GM18861 (cell line): ENCODE measurements around the gene SCGB1A1.
"Not testable (repeated sequence)": the region's sequence is repeated elsewhere in the genome, so short reads cannot be mapped to it uniquely, and the experiment has no call there.

ENCODE experiments used
- ATAC-seq: cut with Tn5 transposase; IDR thresholded peaks from one replicate; pipeline ENCODE4 v1.9.1; 2021; ENCODE audit not compliant: unreplicated experiment

Gene SCGB1A1

DNA sequence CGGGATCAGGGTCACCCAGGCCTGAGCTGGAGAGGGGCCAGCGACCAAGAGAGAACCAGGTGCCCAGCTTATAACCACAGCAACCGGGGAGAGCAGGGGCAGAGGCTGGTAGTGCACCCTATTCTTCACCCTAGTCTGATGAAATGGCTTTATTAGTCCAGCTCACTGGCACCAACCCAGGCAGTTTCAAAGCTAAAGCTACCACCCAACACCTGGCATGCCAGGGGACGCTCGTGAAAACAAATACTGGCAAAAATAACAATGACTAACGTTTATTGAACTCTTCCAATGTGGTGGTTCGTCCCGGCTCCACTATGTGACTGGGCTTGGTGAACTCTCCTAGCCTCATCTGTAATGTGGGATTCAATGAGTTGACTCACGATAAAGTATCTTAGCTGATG is 30.6 kb downstream of the SCGB1A1 start:
- ATAC-seq, result no peak

DNA sequence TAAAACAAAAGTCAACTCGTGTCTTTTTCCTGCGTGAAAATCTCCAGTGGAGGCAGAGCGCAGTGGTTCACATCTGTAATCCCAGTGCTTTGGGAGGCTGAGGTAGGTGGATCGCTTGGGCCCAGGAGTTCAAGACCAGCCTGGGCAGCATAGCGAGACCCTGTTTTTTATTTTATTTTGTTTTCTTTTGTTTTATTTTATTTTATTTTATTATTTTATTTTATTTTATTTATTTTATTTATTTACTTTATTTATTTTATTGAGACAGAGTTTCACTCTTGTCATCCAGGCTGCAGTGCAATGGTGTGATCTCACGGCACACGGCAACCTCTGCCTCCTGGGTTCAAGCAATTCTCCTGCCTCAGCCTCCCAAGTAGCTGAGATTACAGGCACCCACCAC is 31.1 kb downstream of the SCGB1A1 start:
- not testable (repeated sequence) for ATAC-seq

DNA sequence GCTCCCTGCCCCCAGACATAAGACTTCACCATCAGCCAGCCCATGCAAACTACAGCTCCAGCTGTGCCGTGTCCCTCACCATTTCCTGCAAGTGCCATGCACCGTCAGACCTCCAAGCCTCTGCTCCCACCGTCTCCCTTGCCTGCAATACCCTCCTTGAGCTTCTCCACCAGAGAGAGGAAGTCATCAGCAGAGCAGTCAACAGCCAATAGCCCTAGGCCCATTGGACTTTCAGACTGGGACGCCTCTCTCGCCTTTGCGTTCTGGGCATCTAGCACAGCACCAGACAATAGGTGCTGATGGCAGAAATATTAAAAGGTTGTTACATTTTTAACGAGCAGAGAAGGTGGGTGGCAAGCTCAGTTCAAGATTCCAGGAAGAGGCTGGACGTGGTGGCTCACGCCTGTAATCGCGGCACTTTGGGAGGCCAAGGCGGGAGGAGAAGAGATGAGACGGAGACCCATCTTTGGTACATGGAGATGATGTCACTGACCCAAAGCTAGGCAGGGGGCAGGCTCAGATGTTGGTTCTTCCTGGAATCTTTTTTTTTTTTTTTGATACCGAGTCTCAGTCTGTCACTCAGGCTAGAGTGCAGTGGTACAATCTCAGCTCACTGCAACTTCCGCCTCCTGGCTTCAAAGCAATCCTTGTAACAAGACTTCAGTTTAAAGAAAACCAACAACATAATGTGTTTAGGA is 31.9 kb downstream of the SCGB1A1 start:
- ATAC-seq, result no peak

DNA sequence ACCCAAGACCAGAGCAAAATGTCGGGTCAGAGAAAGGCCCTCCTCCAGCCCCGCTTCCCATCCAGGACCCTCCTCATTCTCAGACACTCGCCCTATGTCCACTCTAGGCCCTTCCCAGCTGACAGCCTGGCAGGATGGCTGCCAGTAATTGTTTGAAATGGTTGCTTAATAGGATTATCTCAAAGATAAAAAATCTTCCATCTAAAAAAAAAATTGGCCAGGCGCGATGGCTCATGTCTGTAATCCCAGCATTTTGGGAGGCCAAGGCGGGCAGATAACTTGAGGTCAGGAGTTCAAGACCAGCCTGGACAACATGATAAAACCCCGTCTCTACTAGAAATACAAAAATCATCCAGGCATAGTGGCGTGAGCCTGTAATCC is 32.4 kb downstream of the SCGB1A1 start:
- ATAC-seq, result no peak

DNA sequence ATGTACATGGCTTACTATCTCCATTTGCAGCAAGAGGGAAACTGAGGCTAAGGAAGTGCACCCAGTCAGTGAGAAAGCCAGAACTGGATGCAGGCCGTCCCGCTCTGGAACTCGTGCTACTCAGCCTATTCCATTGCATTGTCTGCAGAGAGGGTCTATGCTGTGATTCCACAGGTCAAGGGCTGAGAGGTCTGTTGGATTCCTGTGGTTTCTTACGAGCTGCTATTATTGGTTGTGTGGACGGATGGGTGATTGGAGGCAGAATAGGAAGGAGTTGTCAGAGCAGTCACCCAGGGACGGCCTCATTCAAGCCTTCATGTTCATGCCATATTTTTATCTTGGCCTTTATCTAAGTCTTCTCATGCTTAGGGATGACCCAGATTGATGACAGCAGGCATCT is 33.4 kb downstream of the SCGB1A1 start:
- no peak for ATAC-seq

DNA sequence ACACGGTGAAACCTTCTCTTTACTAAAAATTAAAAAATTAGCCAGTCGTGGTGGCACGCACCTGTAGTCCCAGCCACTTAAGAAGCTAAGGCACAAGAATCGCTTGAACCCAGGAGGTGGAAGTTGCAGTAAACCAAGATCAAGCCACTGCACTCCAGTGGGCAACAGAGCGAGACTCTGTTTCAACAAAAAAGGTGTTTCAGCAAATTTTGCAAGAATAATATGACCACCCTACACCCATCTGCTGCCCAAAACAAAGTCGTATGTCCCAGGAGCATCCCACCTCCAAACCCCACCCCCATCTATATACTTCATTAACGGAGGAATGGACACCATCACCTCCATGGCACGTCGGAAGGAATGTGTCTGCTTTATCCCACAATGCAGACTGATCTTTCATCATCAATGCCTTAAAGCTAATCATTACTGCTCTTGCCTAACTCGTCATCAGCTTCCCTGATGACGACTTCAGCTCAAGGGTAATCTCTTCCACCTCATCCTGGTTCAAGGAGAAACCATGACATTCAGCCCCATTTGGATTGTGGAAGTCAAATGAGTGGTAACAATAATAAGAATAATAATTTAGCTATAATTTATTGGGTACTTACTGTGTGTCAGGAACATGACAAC is 34.1 kb downstream of the SCGB1A1 start:
- ATAC-seq, result no peak

DNA sequence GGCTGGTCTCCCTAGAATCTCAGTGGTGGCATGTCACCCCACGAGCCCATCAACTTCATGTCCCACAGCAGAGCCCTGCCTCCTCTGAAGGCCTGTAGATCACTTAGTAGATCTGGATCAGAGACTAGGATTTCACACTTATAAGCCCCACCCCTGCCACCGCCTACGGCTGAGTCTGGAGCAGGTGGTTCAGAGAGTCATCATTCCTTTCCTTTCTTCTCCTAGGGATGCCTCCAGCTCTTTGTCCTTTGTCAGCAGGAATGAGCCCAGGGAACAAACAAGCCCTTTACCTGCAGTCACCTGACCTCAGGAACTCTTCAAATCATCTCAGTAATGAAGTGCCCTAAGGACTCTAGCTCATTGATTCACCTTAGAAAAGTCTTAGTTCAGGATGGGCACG is 37.8 kb downstream of the SCGB1A1 start:
- no peak for ATAC-seq

DNA sequence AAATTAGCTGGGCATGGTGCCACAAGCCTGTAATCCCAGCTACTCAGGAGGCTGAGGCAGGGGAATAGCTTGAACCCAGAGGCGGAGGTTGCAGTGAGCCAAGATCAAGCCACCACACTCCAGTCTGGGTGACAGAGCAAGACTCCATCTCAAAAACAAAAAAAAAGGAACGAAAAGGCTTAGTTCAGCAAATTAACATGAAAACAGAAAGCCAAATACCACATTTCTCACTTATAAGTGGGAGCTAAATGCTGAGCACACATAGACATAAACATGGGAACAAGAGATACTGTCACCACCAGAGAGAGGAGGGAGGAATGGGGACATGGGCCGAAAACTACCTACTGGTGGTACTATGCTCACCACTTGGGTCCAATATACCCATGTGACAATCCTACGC is 38.6 kb downstream of the SCGB1A1 start:
- no peak for ATAC-seq

DNA sequence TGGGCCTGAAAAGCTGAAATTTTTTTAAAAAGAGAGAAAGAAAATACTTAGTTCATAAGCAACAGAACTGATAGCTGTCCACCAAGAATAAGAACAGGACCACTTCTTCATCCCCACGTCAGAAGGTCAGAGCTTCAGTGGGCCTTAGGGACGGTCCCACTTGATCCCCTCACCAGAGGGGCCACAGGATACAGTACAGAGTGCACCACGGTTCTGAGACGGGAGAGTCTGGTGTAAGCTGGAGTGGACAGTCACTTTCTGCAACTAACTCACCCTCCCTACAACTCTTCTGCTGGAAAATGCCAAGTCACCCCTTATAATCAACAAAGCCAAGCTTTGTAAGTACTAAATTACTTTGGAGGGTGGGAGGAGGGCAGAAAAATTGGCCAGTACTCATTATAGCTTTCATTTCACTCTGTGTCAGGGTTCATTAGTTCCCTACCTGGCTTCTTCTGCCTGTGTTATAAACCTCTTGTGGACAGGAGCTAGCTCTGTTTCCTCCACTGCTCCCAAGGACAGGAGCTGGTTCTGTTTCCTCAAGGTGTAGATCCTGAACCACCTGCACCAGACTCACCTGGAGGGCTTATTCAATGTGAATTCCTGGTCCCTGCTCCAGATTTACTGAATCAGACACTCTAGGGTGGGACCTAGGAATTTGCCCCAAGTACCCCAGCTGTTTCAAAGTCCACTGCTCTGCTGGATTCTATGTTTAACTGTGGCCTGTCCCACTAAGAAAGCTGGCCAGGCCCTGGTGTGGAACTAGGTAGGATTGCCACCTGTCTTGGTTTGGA is 39.6 kb downstream of the SCGB1A1 start:
- ATAC-seq, result no peak

DNA sequence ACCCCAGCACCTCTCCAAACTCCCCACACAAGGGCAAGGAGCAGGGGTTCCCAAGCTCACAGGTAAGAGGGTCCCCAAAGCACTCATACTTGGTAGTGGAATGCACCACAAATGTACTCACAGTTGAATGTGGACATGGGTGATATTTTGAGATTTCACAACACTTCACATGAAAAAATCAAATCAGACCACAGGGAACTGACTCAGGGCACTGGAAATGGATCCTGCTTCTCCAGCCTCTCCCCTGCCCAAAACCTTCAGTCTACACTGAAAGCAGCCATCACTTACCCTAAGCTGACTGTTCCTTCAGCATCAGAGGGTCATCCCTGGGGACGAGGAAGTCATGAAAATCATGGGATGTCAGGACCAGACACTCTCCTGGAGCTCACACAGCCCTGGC is 40.2 kb downstream of the SCGB1A1 start:
- ATAC-seq, result no peak

DNA sequence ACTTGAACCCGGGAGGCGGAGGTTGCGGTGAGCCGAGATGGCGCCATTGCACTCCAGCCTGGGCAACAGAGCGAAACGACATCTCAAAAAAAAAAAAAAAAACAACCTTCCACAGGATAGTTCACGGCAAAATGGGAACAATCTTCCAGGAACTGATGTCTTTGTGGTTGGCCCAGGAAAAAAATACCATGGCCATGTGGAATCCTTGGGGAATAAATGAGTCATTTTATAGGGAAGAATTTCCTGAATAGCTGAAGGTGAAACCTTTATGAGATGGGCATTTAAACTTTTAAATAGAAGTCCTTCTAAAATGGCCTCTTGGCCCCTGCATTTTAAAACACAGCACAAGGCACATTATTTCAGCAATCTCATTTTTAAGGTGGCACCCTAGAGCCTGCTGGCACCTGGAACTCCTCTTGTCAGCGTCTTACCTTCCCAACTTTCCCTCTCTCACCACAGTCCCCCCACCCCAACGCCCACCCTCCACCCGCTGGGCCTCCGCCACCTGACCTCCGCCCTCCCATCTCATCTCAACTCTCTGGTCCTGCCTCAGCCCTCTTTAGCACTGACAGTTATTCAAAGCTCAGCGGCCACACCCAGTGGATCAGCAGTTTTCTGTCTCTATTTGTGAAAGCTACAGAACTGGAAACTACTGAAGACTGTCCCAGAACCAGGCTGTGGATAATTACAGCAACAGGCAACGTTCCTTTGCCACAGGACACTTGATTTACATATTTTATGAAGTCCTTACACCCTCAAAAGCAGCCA is 43.1 kb downstream of the SCGB1A1 start:
- no peak for ATAC-seq

DNA sequence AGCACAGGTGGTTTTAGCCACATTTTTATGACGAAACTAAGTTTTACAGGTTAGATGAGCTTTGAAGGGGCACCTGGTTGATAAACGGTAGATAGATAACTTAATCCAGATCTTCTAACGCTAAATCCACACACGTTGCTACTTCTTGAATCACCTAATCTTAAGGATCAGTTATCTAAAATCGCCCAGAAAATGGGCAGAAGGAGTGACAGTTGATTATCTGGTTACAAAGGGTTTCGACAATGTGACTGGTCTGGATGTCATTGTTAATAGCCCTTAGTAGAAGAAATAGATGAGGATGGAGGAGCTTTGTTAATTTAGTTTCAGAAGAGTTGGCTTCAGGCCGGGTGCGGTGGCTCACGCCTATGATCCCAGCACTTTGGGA is 43.7 kb downstream of the SCGB1A1 start:
- no peak for ATAC-seq

DNA sequence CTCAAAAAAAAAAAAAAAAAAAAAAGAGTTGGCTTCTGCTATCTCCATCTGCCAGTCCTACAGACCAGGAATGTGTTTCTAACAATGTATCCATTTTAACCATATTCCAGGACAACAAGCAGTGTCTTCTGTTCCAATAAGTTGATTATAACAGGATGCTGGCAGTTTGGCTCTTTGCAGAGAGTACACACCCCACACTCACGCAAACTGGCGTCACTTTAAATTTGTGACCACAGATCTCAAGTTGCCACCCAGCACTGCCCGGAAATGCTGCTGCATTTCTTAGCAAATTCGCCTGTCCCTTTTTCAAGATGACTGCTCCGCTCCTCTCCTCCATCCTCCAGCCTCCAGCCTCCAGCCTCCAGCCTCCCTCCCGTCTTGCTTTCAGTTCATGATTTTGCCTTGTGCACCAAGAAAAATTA is 44.3 kb downstream of the SCGB1A1 start:
- no peak for ATAC-seq

DNA sequence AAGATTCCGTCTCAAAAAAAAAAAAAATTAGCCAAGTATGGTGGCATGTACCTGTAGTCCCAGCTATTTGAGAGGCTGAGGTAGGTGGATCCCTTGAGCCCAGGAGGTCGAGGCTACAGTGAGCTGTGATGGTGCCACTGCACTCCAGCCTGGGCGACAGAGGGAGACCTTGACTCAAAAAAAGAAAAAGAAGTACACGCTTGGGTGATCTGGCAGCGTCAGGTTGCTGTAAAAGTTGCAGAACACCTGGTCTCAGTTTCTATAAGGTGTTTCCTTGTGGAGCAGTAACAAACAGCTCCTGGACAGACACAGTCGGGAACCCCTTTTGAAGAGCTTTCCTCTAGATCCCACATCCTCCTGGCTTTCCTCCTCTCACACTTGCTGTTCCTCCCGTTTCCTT is 45.8 kb downstream of the SCGB1A1 start:
- no peak for ATAC-seq

DNA sequence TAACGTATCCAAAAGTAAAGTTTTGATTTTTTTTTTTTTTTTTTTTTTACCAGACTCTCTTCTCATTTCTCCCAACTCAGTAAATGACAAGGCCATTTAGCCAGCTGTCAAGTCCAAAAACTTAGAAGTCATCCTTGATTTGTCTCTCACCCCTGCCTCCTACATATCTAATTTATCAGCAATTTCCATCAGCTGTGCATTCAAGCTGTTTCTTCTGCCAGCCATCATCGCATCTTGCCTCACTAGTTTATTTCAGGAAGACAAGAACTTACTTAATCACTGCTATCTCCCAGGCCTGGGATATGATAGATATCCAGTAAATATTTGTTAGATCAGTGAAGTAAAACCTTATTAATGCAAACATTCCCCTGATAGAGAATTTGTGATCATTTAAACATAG is 47.6 kb downstream of the SCGB1A1 start:
- no peak for ATAC-seq

DNA sequence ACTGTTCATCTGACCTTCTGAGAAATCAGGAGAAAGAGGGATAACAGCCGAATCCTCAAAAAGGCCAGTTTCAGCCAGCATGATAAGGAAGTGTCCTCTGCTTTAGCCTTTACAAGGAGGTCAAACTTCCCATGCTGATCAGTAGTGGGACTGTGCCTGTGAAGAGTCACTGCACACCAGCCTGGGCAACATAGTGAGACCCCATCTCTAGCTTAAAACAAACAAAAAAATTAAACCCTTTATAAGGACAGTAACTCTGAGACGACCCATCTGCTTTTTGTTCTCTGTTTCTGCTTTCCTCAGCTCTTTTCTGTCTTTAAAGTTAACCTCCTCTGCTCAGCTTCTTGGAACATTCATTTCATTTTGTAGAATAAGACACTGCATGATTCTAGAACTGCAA is 49.7 kb downstream of the SCGB1A1 start:
- ATAC-seq, result no peak

DNA sequence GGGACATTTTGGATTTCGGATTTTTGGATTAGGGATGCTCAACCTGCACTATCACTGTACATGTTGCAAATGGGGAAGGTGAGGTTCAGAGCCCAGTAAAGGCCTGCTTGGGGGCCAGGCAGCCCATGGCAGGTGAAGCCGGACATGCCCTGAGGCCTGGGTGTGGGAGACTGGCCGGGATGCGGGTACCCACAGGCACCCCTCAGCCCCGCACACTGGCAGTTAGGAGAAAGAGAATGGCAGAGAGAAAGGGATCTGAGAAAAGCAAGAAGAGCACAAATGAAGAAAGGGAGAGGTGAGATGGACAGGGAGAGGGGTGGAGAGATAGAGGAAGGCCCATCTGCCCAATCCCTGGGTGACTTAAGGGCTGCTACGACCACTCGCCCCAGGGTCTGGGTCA is 52.8 kb downstream of the SCGB1A1 start:
- no peak for ATAC-seq

DNA sequence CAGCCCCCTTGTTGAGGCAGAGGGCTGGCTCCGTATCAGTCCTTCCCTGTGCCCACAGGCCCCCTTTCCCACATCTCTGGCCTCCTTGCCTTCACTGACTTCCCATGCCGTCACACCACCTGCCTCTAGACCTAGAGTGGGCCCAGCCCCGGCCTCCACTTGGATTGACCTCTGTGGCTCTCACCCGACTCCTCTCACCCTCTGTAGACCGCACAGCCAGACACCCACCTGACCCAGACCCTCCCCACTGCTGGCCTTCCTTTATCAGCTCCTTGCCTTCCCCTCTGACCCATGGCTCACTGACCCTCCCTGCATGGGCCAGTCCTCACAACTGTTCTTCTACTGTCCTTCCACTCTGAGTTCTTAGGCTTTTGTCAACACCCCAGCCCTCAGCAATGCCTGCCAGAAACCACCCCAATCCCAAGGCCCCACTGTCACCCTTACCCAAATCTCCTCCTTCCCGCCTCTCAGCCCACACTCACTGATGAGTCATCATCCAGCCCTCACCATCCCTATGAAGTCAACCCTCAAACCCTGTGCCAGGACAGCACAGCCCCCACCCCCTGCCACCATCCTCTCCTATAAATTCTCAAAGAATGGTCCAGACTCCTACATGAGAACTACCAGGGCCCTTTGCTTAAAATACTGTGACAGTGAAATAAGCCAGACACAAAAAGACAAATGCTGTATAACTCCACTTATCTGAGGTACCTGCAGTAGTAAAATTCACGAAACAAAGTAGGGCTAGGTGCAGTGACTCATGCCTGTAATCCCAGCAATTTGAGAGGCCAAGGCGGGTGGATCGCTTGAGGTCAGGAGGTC is 53.4 kb downstream of the SCGB1A1 start:
- ATAC-seq, result no peak
